Fibroblast of lung (primary cell): ENCODE results near the gene MYO3B. TPM values are rescaled to one million over a fixed set of nuclear protein-coding genes. Genes with fewer than 3 reads are reported as not detected.

ENCODE experiments used
- DNase-seq, 2 donors: peaks; one replicate each; pipeline versions ENCODE4 v3.0.0 to v3.0.0-alpha.2; 2010; ENCODE audit warnings: low read depth in 2 of 2
- H2AFZ ChIP-seq: 2 replicates; pipeline ENCODE4 v1.5.1; 2012; ENCODE audit warnings: low read length, control low read depth, inconsistent platforms
- H3K27ac ChIP-seq: 2 replicates; pipeline ENCODE4 v1.5.1; 2011; ENCODE audit warnings: low read length, control low read depth; ENCODE audit not compliant: insufficient read depth
- H3K27me3 ChIP-seq: 2 replicates; pipeline ENCODE4 v1.5.1; 2011; ENCODE audit warnings: mild to moderate bottlenecking, low read length; ENCODE audit not compliant: control insufficient read depth, insufficient read depth
- H3K36me3 ChIP-seq: 2 replicates; pipeline ENCODE4 v1.5.1; 2011; ENCODE audit warnings: low read length; ENCODE audit not compliant: control insufficient read depth, insufficient read depth
- H3K4me1 ChIP-seq: 2 replicates; pipeline ENCODE4 v1.5.1; 2011; ENCODE audit warnings: low read length; ENCODE audit not compliant: control insufficient read depth, insufficient read depth; ENCODE audit errors: extremely low read depth
- H3K4me2 ChIP-seq: 2 replicates; pipeline ENCODE4 v1.5.1; 2011; ENCODE audit warnings: low read length, control low read depth; ENCODE audit not compliant: insufficient read depth; ENCODE audit errors: extremely low read depth
- H3K4me3 ChIP-seq, 4 experiments: fragments of 200-600 bp in 1 of 4; sonication (generic) in 1 of 4; replicated peaks in 1 of 4; 2 replicates each; pipeline ENCODE4 v1.5.1; 2011 to 2016; ENCODE audit warnings: low read length in 4 of 4, low read depth in 3 of 4, mild to moderate bottlenecking in 3 of 4, control low read depth in 2 of 4, inconsistent platforms in 1 of 4, mixed read lengths in 1 of 4; ENCODE audit not compliant: insufficient read depth in 1 of 4; ENCODE audit errors: control extremely low read depth in 1 of 4
- H3K79me2 ChIP-seq: 2 replicates; pipeline ENCODE4 v1.5.1; 2012; ENCODE audit warnings: mild to moderate bottlenecking, low read length, inconsistent platforms; ENCODE audit not compliant: control insufficient read depth, insufficient read depth
- H3K9ac ChIP-seq: 2 replicates; pipeline ENCODE4 v1.5.1; 2011; ENCODE audit warnings: mild to moderate bottlenecking, low read length, control low read depth; ENCODE audit not compliant: insufficient read depth
- H3K9me3 ChIP-seq: 2 replicates; pipeline ENCODE4 v1.5.1; 2012; ENCODE audit warnings: low read depth, low read length; ENCODE audit not compliant: control insufficient read depth, insufficient read depth
- H4K20me1 ChIP-seq: 2 replicates; pipeline ENCODE4 v1.5.1; 2011; ENCODE audit warnings: low read length; ENCODE audit not compliant: control insufficient read depth, insufficient read depth; ENCODE audit errors: extremely low read depth
- EZH2 ChIP-seq: IDR thresholded peaks from 2 replicates; pipeline ENCODE4 v1.5.1; 2012; ENCODE audit warnings: low read length, control low read depth, mild to moderate bottlenecking; ENCODE audit errors: missing control alignments
- polyA plus RNA-seq, 2 donors: library from polyadenylated mRNA; depleted of rRNA in 1 of 2; stranded (reverse) in 1 of 2; unstranded in 1 of 2; fragments of >200 nt; gene quantifications; 2 replicates each; pipeline ENCODE4 v1.2.1, GENCODE V29; 2011 to 2012; ENCODE audit warnings: missing spikeins in 1 of 2
- total RNA-seq: library from RNA; depleted of rRNA; stranded (reverse); fragments of >200 nt; gene quantifications from 2 replicates; pipeline ENCODE4 v1.2.1, GENCODE V29; 2014
- TF ChIP-seq, protein P1 (sequence below), 2 donors: IDR thresholded peaks in 1 of 2; conservative IDR thresholded peaks in 1 of 2; 1 replicate in 1 of 2; 2 replicates in 1 of 2; pipeline ENCODE4 v1.5.1; 2011 to 2012; ENCODE audit warnings: low read length in 2 of 2, control low read depth in 1 of 2, inconsistent platforms in 1 of 2, low read depth in 1 of 2, mild to moderate bottlenecking in 1 of 2

The MYO3B gene
- total and polyA plus RNA-seq, 2 donors (not counting 1 experiment from before 2014, with no cell fraction given): 0.06 to 0.50 TPM

DNA sequence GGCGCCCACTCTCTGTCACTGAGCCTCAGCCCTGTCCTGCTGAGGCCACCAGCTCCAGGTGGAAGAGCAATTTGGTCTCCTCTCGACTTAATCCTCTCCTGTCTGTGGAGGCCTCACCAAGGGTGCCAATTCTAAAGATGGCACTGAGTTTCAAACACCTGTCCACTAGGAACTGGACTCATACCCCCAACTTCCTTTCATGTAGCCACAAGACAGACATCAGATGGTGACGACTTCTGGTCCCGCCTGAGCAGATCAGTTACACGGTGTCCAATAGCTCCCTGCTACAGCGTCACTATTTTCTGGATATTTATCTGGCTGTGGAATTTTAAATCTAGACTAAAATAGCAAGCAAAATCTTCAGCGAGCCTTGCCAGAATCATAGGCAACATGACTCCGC, 512.7 kb downstream of the MYO3B start:
- Histone ChIP-seq H3K9ac (no peak overlapping the region), H3K4me3 (no peak overlapping the region), H3K27me3 (no peaks in the 10 kb centered on the region), H3K4me2 (no peak overlapping the region), H3K4me1 (no peaks in the 10 kb centered on the region), H4K20me1 (no peaks in the 10 kb centered on the region), H3K27ac (no peak overlapping the region), H3K9me3 (no peaks in the 10 kb centered on the region), H2AFZ (no peak overlapping the region), H3K79me2 (no peaks in the 10 kb centered on the region), H3K36me3 (no peaks in the 10 kb centered on the region)
- no peak for DNase-seq
- TF ChIP-seq, protein P1, sequence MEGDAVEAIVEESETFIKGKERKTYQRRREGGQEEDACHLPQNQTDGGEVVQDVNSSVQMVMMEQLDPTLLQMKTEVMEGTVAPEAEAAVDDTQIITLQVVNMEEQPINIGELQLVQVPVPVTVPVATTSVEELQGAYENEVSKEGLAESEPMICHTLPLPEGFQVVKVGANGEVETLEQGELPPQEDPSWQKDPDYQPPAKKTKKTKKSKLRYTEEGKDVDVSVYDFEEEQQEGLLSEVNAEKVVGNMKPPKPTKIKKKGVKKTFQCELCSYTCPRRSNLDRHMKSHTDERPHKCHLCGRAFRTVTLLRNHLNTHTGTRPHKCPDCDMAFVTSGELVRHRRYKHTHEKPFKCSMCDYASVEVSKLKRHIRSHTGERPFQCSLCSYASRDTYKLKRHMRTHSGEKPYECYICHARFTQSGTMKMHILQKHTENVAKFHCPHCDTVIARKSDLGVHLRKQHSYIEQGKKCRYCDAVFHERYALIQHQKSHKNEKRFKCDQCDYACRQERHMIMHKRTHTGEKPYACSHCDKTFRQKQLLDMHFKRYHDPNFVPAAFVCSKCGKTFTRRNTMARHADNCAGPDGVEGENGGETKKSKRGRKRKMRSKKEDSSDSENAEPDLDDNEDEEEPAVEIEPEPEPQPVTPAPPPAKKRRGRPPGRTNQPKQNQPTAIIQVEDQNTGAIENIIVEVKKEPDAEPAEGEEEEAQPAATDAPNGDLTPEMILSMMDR (conservative IDR thresholded peaks at IDR 0.05 in 1 of 2, IDR thresholded peaks at IDR 0.05 in 1 of 2; ENCODE audit: low read depth in 1 of 2, low read length in 2 of 2): no peak
- TF ChIP-seq EZH2: no peak

DNA sequence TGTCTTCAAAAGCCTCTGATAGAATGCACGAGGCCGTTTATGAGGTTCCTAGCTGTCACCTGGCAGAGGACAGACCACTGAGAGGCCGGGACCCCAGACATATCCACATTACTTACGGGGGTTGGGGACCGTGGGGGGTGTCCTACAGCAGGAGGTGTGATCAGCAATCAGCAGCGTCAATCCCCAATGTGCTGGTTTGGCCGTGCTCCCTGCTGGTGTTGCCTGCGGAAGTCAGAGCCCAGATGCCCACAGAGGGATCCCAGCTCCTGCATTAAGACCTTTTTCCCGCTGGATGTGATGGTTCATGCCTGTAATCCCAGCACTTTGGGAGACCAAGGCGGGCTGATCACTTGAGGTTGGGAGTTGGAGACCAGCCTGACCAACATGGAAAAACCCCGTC, 516.4 kb downstream of the MYO3B start:
- no peaks in the 10 kb centered on the region for H3K27me3 ChIP-seq
- DNase-seq: no peak
- H3K4me2 ChIP-seq: no peak overlapping the region
- no peaks in the 10 kb centered on the region for H4K20me1 ChIP-seq
- no peak overlapping the region for H3K4me3 ChIP-seq
- H2AFZ ChIP-seq: no peak overlapping the region
- no peaks in the 10 kb centered on the region for H3K9me3 ChIP-seq
- no peaks in the 10 kb centered on the region for H3K36me3 ChIP-seq
- H3K27ac ChIP-seq: no peak overlapping the region
- no peaks in the 10 kb centered on the region for H3K79me2 ChIP-seq
- H3K9ac ChIP-seq: no peak overlapping the region
- H3K4me1 ChIP-seq: no peaks in the 10 kb centered on the region
- TF ChIP-seq, protein P1 (conservative IDR thresholded peaks at IDR 0.05 in 1 of 2, IDR thresholded peaks at IDR 0.05 in 1 of 2; ENCODE audit: low read depth in 1 of 2, low read length in 2 of 2): no peak
- TF ChIP-seq EZH2: no peak

DNA sequence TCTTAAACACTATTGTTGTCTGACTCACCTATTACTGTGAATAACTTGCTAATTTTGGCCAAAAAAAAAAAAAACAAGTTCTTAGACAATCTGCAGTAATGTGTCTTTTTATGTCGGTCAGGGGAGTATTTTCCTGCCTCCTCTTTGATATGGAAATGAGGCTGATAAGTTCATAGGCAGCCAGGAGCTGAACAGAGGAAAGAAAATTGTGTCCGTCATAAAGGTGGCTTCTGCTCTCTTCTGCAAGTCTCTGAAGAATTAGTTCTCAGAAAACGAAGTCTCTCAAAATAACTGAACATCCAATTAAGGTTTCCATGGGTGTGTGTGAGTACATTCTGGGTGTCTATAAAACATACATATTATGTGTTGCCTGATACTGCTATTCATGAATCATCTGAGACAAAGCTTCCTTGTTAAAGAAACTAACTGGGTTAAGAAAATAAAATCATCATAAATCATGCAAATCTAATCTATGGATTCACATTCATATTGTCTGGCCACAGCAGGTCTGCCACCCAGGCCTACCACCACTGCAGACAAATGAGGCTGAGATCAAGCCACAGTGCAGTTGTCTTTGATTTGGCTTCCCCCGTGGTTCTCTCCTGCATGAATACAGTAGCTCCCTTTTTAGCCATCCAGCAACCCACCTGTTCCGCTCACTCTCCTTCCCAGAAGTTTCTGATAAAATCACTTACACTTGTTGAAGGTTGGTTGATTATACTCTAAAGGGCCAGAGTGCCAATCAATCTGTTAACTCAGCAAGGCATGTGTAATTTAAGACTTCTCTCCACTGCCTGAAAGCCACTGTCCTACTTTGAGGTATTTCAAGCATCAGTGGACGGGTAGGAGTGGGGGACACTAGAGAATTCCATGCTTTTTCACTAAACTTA, 517.8 kb downstream of the MYO3B start:
- TF ChIP-seq, protein P1 (conservative IDR thresholded peaks at IDR 0.05 in 1 of 2, IDR thresholded peaks at IDR 0.05 in 1 of 2; ENCODE audit: low read depth in 1 of 2, low read length in 2 of 2): no peak
- TF ChIP-seq EZH2: no peak
- H3K9me3 ChIP-seq: no peaks in the 10 kb centered on the region
- H3K4me1 ChIP-seq: no peaks in the 10 kb centered on the region
- H3K9ac ChIP-seq: no peak overlapping the region
- no peaks in the 10 kb centered on the region for H4K20me1 ChIP-seq
- H3K27me3 ChIP-seq: no peaks in the 10 kb centered on the region
- no peak overlapping the region for H3K4me2 ChIP-seq
- H3K27ac ChIP-seq: no peak overlapping the region
- no peak overlapping the region for H3K4me3 ChIP-seq
- H2AFZ ChIP-seq: no peak overlapping the region
- no peaks in the 10 kb centered on the region for H3K79me2 ChIP-seq
- DNase-seq: no peak
- H3K36me3 ChIP-seq: no peaks in the 10 kb centered on the region
